Neural progenitor cell (in vitro differentiated cells): ENCODE measurements around the gene OPA1. TPM values are rescaled to one million over a fixed set of nuclear protein-coding genes. Genes with fewer than 3 reads are reported as not detected.

ENCODE experiments used
- DNase-seq: peaks from one replicate; pipeline ENCODE4 v3.0.0-alpha.2; 2016; ENCODE audit warnings: low spot score
- H2AFZ ChIP-seq: fragments of 200-600 bp; sonication (generic); replicated peaks from 2 replicates; pipeline ENCODE4 v1.6.1; 2016; ENCODE audit warnings: antibody characterized with exemption
- H3F3A ChIP-seq: fragments of 200-600 bp; sonication (generic); 2 replicates; pipeline ENCODE4 v1.6.1; 2016; ENCODE audit warnings: antibody characterized with exemption, low read depth
- H3K27ac ChIP-seq: fragments of 200-600 bp; sonication (generic); 2 replicates; pipeline ENCODE4 v1.5.1; 2016; ENCODE audit warnings: mild to moderate bottlenecking
- H3K27me3 ChIP-seq: fragments of 200-600 bp; sonication (generic); 2 replicates; pipeline ENCODE4 v1.6.1; 2016; ENCODE audit warnings: mild to moderate bottlenecking, moderate library complexity
- H3K36me3 ChIP-seq: fragments of 200-600 bp; sonication (generic); 2 replicates; pipeline ENCODE4 v1.5.1; 2016
- H3K4me1 ChIP-seq: fragments of 200-600 bp; sonication (generic); 2 replicates; pipeline ENCODE4 v1.6.1; 2016; ENCODE audit warnings: mixed run types
- H3K4me2 ChIP-seq: fragments of 200-600 bp; sonication (generic); 2 replicates; pipeline ENCODE4 v1.6.1; 2016
- H3K4me3 ChIP-seq: fragments of 200-600 bp; sonication (generic); 2 replicates; pipeline ENCODE4 v1.5.1; 2016
- H3K79me2 ChIP-seq: fragments of 200-600 bp; sonication (generic); 2 replicates; pipeline ENCODE4 v1.6.1; 2016; ENCODE audit warnings: low read depth
- H3K9ac ChIP-seq: fragments of 200-600 bp; sonication (generic); 2 replicates; pipeline ENCODE4 v1.6.1; 2016
- H3K9me3 ChIP-seq: fragments of 200-600 bp; sonication (generic); 2 replicates; pipeline ENCODE4 v1.5.1; 2016; ENCODE audit warnings: low read depth
- H4K20me1 ChIP-seq: fragments of 200-600 bp; sonication (generic); 2 replicates; pipeline ENCODE4 v1.6.1; 2016; ENCODE audit warnings: low read depth
- H3K27ac Mint-ChIP-seq: 3 replicates; pipeline ENCODE4 v1.8.0; 2021; ENCODE audit warnings: mixed read lengths
- H3K27me3 Mint-ChIP-seq: 2 replicates; pipeline ENCODE4 v1.8.0; 2022; ENCODE audit warnings: low read depth, mild to moderate bottlenecking, inconsistent platforms, moderate library complexity, mixed read lengths; ENCODE audit not compliant: insufficient read depth
- H3K36me3 Mint-ChIP-seq: 3 replicates; pipeline ENCODE4 v1.8.0; 2021; ENCODE audit warnings: mixed read lengths
- H3K4me1 Mint-ChIP-seq: 3 replicates; pipeline ENCODE4 v1.8.0; 2021; ENCODE audit warnings: mixed read lengths
- H3K4me3 Mint-ChIP-seq: 3 replicates; pipeline ENCODE4 v1.8.0; 2021; ENCODE audit warnings: mild to moderate bottlenecking, moderate library complexity, mixed read lengths
- H3K9me3 Mint-ChIP-seq: 3 replicates; pipeline ENCODE4 v1.8.0; 2020; ENCODE audit warnings: mixed read lengths
- EZH2 ChIP-seq: fragments of 200-600 bp; sonication (generic); IDR thresholded peaks from 2 replicates; pipeline ENCODE4 v1.6.1; 2017; ENCODE audit warnings: antibody characterized with exemption, mild to moderate bottlenecking, moderate library complexity
- EZH2phosphoT487 ChIP-seq: fragments of 200-600 bp; sonication (generic); IDR thresholded peaks from 2 replicates; pipeline ENCODE4 v1.6.1; 2017; ENCODE audit warnings: antibody characterized with exemption
- total RNA-seq: library from RNA; depleted of rRNA; stranded (reverse); fragments of >200 nt; gene quantifications from 2 replicates; pipeline ENCODE4 v1.2.3, GENCODE V29; 2015; ENCODE audit warnings: low replicate concordance
- TF ChIP-seq, protein P1 (sequence below): fragments of 200-600 bp; sonication (generic); IDR thresholded peaks from 2 replicates; pipeline ENCODE4 v1.5.1; 2017; ENCODE audit warnings: antibody characterized with exemption, mild to moderate bottlenecking

OPA1 gene
- total RNA-seq, 1 donor from 2014 or later: 125 TPM

DNA sequence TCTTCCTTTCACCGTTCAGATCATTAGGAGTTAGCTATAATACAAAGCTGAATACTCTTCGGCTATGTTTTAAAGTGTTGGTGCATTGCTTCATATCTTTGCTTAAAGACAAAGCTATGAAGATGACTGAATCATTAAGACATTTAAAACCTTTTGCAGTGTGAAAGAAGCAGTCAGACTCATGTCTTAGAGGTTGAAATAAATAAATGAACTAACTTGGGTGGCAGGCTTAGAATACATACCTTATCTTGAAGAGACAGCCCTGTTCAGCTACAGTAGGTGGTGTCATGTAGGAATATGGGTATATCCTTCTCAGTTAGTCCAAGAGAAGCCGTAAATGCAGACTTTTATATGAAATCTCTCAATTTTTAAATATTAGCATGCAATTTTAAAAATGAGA is 63.4 kb downstream of the OPA1 start:
- peaks cover 22% of the 10 kb centered on the region for H3K36me3 Mint-ChIP-seq
- no peak for TF ChIP-seq EZH2phosphoT487
- no peak for TF ChIP-seq EZH2
- TF ChIP-seq, protein P1, sequence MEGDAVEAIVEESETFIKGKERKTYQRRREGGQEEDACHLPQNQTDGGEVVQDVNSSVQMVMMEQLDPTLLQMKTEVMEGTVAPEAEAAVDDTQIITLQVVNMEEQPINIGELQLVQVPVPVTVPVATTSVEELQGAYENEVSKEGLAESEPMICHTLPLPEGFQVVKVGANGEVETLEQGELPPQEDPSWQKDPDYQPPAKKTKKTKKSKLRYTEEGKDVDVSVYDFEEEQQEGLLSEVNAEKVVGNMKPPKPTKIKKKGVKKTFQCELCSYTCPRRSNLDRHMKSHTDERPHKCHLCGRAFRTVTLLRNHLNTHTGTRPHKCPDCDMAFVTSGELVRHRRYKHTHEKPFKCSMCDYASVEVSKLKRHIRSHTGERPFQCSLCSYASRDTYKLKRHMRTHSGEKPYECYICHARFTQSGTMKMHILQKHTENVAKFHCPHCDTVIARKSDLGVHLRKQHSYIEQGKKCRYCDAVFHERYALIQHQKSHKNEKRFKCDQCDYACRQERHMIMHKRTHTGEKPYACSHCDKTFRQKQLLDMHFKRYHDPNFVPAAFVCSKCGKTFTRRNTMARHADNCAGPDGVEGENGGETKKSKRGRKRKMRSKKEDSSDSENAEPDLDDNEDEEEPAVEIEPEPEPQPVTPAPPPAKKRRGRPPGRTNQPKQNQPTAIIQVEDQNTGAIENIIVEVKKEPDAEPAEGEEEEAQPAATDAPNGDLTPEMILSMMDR: no peak
- H2AFZ ChIP-seq: no peak overlapping the region
- no peaks in the 10 kb centered on the region for H3K9me3 Mint-ChIP-seq
- no peaks in the 10 kb centered on the region for H3K9me3 ChIP-seq
- H3K4me3 Mint-ChIP-seq: no peak overlapping the region
- H3K27me3 ChIP-seq: no peaks in the 10 kb centered on the region
- no peak overlapping the region for H3K4me3 ChIP-seq
- H3K9ac ChIP-seq: no peak overlapping the region
- H3K27ac ChIP-seq: no peak overlapping the region
- no peaks in the 10 kb centered on the region for H3K79me2 ChIP-seq
- peaks cover 10% of the 10 kb centered on the region for H3K4me1 ChIP-seq
- H3K36me3 ChIP-seq: peaks cover 29% of the 10 kb centered on the region
- no peak overlapping the region for H3K4me2 ChIP-seq
- no peaks in the 10 kb centered on the region for H3K4me1 Mint-ChIP-seq
- H4K20me1 ChIP-seq: no peaks in the 10 kb centered on the region
- no peaks in the 10 kb centered on the region for H3K27me3 Mint-ChIP-seq
- DNase-seq: no peak
- H3K27ac Mint-ChIP-seq: no peak overlapping the region
- peaks cover 26% of the 10 kb centered on the region for H3F3A ChIP-seq

DNA sequence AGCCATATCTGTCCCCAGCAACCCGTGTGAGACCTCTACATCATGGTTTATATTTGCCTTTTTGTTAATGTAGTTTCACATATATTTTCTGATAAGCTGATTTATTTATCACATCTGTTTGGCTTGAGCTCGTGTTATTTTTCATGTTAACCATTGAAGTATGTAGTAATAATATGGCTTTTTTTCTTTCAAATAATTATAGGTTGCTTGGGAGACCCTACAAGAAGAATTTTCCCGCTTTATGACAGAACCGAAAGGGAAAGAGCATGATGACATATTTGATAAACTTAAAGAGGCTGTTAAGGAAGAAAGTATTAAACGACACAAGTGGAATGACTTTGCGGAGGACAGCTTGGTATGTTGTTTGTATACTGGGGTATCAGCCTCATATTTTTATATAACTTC is 63.9 kb downstream of the OPA1 start:
- H3K4me3 ChIP-seq: no peak overlapping the region
- DNase-seq: no peak
- no peaks in the 10 kb centered on the region for H3K79me2 ChIP-seq
- no peak overlapping the region for H2AFZ ChIP-seq
- H3F3A ChIP-seq: peaks cover 28% of the 10 kb centered on the region
- H3K36me3 Mint-ChIP-seq: peaks cover 24% of the 10 kb centered on the region
- no peak overlapping the region for H3K9ac ChIP-seq
- no peak overlapping the region for H3K4me3 Mint-ChIP-seq
- no peaks in the 10 kb centered on the region for H3K27me3 ChIP-seq
- peaks cover 10% of the 10 kb centered on the region for H3K4me1 ChIP-seq
- H3K36me3 ChIP-seq: peaks cover 29% of the 10 kb centered on the region
- H3K27me3 Mint-ChIP-seq: no peaks in the 10 kb centered on the region
- no peak overlapping the region for H3K4me2 ChIP-seq
- H4K20me1 ChIP-seq: no peaks in the 10 kb centered on the region
- H3K9me3 ChIP-seq: no peaks in the 10 kb centered on the region
- H3K4me1 Mint-ChIP-seq: no peaks in the 10 kb centered on the region
- H3K9me3 Mint-ChIP-seq: no peaks in the 10 kb centered on the region
- no peak overlapping the region for H3K27ac ChIP-seq
- TF ChIP-seq, protein P1: no peak
- TF ChIP-seq EZH2phosphoT487: no peak
- TF ChIP-seq EZH2: no peak
- no peak overlapping the region for H3K27ac Mint-ChIP-seq

DNA sequence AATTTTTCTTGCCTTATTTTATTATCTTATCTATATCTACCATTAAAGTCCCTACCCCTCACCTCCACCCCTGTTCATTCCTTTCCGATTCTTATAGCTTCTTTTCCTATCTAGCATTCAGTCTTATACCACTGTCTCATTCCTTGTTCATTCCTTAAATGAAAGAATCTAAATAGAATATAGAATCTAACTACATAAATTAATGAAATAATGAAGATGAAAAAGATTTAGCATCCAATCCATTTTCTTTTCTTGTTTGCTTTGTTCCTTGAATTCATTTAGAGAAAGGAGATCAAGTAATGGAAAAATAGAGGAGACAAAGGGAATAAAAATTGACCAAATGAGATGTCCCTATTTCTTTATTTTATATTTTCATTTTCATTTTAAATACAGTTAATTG is 67.2 kb downstream of the OPA1 start:
- H3K36me3 ChIP-seq: peaks cover 43% of the 10 kb centered on the region
- TF ChIP-seq, protein P1: no peak
- TF ChIP-seq EZH2phosphoT487 (no peak), EZH2 (no peak)

More for the DNA sequence above, 67.2 kb downstream of the OPA1 start:
- H3K79me2 ChIP-seq: no peaks in the 10 kb centered on the region
- no peaks in the 10 kb centered on the region for H3K9me3 ChIP-seq
- H3K27ac ChIP-seq: no peak overlapping the region
- Mint-ChIP-seq H3K4me3 (no peak overlapping the region), H3K36me3 (peaks cover 19% of the 10 kb centered on the region), H3K27ac (no peak overlapping the region), H3K27me3 (no peaks in the 10 kb centered on the region), H3K9me3 (no peaks in the 10 kb centered on the region), H3K4me1 (no peaks in the 10 kb centered on the region)
- H4K20me1 ChIP-seq: no peaks in the 10 kb centered on the region
- no peak overlapping the region for H3K4me3 ChIP-seq
- no peak overlapping the region for H3K4me2 ChIP-seq
- peaks cover 10% of the 10 kb centered on the region for H3K4me1 ChIP-seq
- peaks cover 28% of the 10 kb centered on the region for H3F3A ChIP-seq
- DNase-seq: no peak
- no peaks in the 10 kb centered on the region for H3K27me3 ChIP-seq
- H3K9ac ChIP-seq: no peak overlapping the region
- H2AFZ ChIP-seq: no peak overlapping the region
